Kidney tubule cell (primary cell): Measurements from ENCODE around the gene LRRC8D.

Experiments
- DNase-seq: peaks from one replicate; pipeline ENCODE4 v3.0.0-alpha.2; 2018; ENCODE audit warnings: low spot score

Gene LRRC8D

GRCh38 chr1:89870998-89871397 is 50.2 kb downstream of the LRRC8D start:
- DNase-seq, result peak; percentile 42

GRCh38 chr1:89871768-89872473 is 51.1 kb downstream of the LRRC8D start:
- no peak for DNase-seq

- DNase-seq, result no peak
Observed at GRCh38 chr1:89872567-89872966, 51.7 kb downstream of the LRRC8D start.

GRCh38 chr1:89873288-89873687 is 52.5 kb downstream of the LRRC8D start:
- DNase-seq, result no peak

- DNase-seq, result peak; percentile 66
Observed at GRCh38 chr1:89873770-89874169, 52.9 kb downstream of the LRRC8D start.

- DNase-seq, result no peak
Observed at GRCh38 chr1:89876463-89876862, 55.6 kb downstream of the LRRC8D start.

- no peak for DNase-seq
Observed at GRCh38 chr1:89877756-89878155, 56.9 kb downstream of the LRRC8D start.

GRCh38 chr1:89878256-89878655 is 57.4 kb downstream of the LRRC8D start:
- DNase-seq, result no peak

GRCh38 chr1:89880679-89881078 is 59.8 kb downstream of the LRRC8D start:
- DNase-seq, result no peak

- DNase-seq, result no peak
Observed at GRCh38 chr1:89881415-89882058, 60.7 kb downstream of the LRRC8D start.

GRCh38 chr1:89882348-89883029 is 61.7 kb downstream of the LRRC8D start:
- no peak for DNase-seq

- DNase-seq, result no peak
Observed at GRCh38 chr1:89883030-89883379, 62.2 kb downstream of the LRRC8D start.

GRCh38 chr1:89884718-89885596 is 64.1 kb downstream of the LRRC8D start:
- no peak for DNase-seq

GRCh38 chr1:89887270-89887669 is 66.4 kb downstream of the LRRC8D start:
- DNase-seq, result peak; percentile 54

- no peak for DNase-seq
Observed at GRCh38 chr1:89887713-89888112, 66.9 kb downstream of the LRRC8D start.

GRCh38 chr1:89888480-89889322 is 67.9 kb downstream of the LRRC8D start:
- DNase-seq, result no peak

- no peak for DNase-seq
Observed at GRCh38 chr1:89889323-89889615, 68.4 kb downstream of the LRRC8D start.

- DNase-seq, result peak; percentile 59
Observed at GRCh38 chr1:89890085-89890752, 69.4 kb downstream of the LRRC8D start.

GRCh38 chr1:89892816-89893215 is 72.0 kb downstream of the LRRC8D start:
- DNase-seq, result no peak

GRCh38 chr1:89894210-89895201 is 73.7 kb downstream of the LRRC8D start:
- DNase-seq, result peak; percentile 69
